ENCODE measurements around the gene NRAP. TPM values are rescaled to one million over a fixed set of nuclear protein-coding genes. Genes with fewer than 3 reads are reported as not detected.

NRAP gene, protein sequence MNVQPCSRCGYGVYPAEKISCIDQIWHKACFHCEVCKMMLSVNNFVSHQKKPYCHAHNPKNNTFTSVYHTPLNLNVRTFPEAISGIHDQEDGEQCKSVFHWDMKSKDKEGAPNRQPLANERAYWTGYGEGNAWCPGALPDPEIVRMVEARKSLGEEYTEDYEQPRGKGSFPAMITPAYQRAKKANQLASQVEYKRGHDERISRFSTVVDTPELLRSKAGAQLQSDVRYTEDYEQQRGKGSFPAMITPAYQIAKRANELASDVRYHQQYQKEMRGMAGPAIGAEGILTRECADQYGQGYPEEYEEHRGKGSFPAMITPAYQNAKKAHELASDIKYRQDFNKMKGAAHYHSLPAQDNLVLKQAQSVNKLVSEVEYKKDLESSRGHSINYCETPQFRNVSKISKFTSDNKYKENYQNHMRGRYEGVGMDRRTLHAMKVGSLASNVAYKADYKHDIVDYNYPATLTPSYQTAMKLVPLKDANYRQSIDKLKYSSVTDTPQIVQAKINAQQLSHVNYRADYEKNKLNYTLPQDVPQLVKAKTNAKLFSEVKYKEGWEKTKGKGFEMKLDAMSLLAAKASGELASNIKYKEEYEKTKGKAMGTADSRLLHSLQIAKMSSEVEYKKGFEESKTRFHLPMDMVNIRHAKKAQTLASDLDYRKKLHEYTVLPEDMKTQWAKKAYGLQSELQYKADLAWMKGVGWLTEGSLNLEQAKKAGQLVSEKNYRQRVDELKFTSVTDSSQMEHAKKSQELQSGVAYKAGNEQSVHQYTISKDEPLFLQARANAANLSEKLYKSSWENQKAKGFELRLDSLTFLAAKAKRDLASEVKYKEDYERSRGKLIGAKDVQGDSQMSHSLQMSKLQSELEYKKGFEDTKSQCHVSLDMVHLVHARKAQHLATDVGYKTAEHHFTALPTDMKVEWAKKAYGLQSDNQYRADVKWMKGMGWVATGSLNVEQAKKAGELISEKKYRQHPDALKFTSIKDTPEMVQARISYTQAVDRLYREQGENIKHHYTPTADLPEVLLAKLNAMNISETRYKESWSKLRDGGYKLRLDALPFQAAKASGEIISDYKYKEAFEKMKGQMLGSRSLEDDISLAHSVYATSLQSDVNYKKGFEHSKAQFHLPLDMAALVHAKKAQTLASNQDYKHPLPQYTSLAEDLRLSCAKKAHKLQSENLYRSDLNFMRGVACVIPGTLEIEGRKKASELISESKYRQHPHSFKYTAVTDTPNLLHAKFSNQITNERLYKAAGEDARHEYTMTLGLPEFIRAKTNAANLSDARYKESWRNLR (N-terminal part only)
- total RNA-seq (2021) (not detected in 2 replicates), Bru-seq, nascent RNA (percentile 1 among the genes with signal in this experiment), BruChase-seq, experiment 1, labeled RNA remaining after a 2-hour chase (not detected), BruChase-seq, experiment 2, labeled RNA remaining after a 6-hour chase (not detected)
- long read RNA-seq: 0 reads

DNA sequence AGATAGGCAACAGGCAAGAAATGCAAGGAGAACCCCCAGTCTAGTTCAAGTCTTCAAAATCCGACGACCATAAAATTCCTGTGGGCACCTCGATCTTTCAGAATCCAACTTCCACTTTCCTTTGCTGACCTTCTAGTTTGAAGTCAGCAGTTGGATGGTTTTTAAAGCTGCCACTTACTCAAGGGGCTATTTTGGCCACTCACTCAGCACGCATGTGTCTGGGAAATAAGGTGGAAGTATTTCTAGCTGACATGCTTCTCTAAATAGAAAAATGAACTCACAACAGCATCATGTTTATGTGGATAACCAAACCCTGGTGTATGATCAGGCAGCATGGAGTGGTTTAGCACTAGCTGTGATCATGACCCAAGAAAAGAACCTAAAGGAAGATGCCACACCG is at the start of gene NRAP:
NRAP (minus strand) TSS at position 134 of the 400 bp plus-strand sequence. CDS start 159 bp downstream, outside the sequence.
- Histone ChIP-seq H3F3A (ENCODE audit: insufficient read depth, low read depth) (no peaks in the 10 kb centered on the region), H3K36me3 (ENCODE audit: low read depth) (no peaks in the 10 kb centered on the region), H4K20me1 (ENCODE audit: insufficient read depth) (no peaks in the 10 kb centered on the region), H3K79me2 (ENCODE audit: low read depth) (no peaks in the 10 kb centered on the region), H3K9me3 (ENCODE audit: insufficient read depth, low read depth) (no peaks in the 10 kb centered on the region), H3K4me2 (no peak within 1 kb of the TSS), H2AFZ (no peak within 1 kb of the TSS), H3K4me1 (replicated peaks; ENCODE audit: insufficient read depth) (no peaks in the 10 kb centered on the region), H3K9me2 (ENCODE audit: insufficient read depth) (no peaks in the 10 kb centered on the region), H3K27me3 (ENCODE audit: insufficient read depth, low read depth) (no peaks in the 10 kb centered on the region), H3K4me3 (no peak within 1 kb of the TSS), H3K27ac (no peak within 1 kb of the TSS)
- POLR2A ChIA-PET (ENCODE audit: unreplicated experiment): no interaction called here
- CTCF ChIA-PET: no interaction called here
- TF ChIP-seq EZH2 (IDR thresholded peaks at IDR 0.05; ENCODE audit: low read depth): no peak
- TF ChIP-seq, protein P1, sequence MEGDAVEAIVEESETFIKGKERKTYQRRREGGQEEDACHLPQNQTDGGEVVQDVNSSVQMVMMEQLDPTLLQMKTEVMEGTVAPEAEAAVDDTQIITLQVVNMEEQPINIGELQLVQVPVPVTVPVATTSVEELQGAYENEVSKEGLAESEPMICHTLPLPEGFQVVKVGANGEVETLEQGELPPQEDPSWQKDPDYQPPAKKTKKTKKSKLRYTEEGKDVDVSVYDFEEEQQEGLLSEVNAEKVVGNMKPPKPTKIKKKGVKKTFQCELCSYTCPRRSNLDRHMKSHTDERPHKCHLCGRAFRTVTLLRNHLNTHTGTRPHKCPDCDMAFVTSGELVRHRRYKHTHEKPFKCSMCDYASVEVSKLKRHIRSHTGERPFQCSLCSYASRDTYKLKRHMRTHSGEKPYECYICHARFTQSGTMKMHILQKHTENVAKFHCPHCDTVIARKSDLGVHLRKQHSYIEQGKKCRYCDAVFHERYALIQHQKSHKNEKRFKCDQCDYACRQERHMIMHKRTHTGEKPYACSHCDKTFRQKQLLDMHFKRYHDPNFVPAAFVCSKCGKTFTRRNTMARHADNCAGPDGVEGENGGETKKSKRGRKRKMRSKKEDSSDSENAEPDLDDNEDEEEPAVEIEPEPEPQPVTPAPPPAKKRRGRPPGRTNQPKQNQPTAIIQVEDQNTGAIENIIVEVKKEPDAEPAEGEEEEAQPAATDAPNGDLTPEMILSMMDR (conservative IDR thresholded peaks at IDR 0.05): no peak
- intact Hi-C loops (cut with micrococcal nuclease; ENCODE audit: unreplicated experiment): no loop called here
- no peak for DNase-seq
- BruUV-seq (replicated peaks): no TSS peak

DNA sequence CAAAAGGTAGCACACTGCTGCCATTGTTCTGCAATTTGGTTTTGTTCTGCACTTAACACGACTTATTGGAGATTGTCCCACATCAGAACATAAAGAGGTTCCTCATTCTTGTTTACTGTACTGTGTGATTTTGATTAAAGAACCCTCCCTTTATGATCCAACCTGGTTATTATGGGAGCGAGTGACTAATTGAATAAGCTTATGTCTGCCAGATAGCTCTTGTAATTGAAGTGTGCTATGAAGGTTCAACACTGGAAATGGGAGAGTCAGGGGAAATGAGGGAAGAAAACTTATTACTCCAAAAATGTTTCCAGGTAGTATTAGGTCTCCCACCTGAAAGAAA is 49.8 kb upstream of the NRAP start:
- H3K4me2 ChIP-seq: no peak overlapping the region
- TF ChIP-seq EZH2 (IDR thresholded peaks at IDR 0.05; ENCODE audit: low read depth): no peak
- TF ChIP-seq, protein P1 (conservative IDR thresholded peaks at IDR 0.05): no peak
- ChIA-PET POLR2A (ENCODE audit: unreplicated experiment) (no interaction called here), CTCF (no interaction called here)
- intact Hi-C loops (cut with micrococcal nuclease; ENCODE audit: unreplicated experiment): no loop called here
- no peaks in the 10 kb centered on the region for H3K36me3 ChIP-seq (ENCODE audit: low read depth)
- DNase-seq: no peak
- H3K9me3 ChIP-seq (ENCODE audit: insufficient read depth, low read depth): no peaks in the 10 kb centered on the region
- BruUV-seq (replicated peaks): no TSS peak
- H3K27ac ChIP-seq: no peak overlapping the region
- no peaks in the 10 kb centered on the region for H3K79me2 ChIP-seq (ENCODE audit: low read depth)
- no peaks in the 10 kb centered on the region for H3K27me3 ChIP-seq (ENCODE audit: insufficient read depth, low read depth)
- H3F3A ChIP-seq (ENCODE audit: insufficient read depth, low read depth): no peaks in the 10 kb centered on the region
- no peaks in the 10 kb centered on the region for H3K9me2 ChIP-seq (ENCODE audit: insufficient read depth)
- no peak overlapping the region for H2AFZ ChIP-seq
- H4K20me1 ChIP-seq (ENCODE audit: insufficient read depth): no peaks in the 10 kb centered on the region
- H3K4me3 ChIP-seq: no peak overlapping the region
- H3K4me1 ChIP-seq (replicated peaks; ENCODE audit: insufficient read depth): no peaks in the 10 kb centered on the region
